ENCODE measurements around the gene XK.
"Not testable (repeated sequence)": the region's sequence is repeated elsewhere in the genome, so short reads cannot be mapped to it uniquely, and the experiment has no call there.

The XK gene

DNA sequence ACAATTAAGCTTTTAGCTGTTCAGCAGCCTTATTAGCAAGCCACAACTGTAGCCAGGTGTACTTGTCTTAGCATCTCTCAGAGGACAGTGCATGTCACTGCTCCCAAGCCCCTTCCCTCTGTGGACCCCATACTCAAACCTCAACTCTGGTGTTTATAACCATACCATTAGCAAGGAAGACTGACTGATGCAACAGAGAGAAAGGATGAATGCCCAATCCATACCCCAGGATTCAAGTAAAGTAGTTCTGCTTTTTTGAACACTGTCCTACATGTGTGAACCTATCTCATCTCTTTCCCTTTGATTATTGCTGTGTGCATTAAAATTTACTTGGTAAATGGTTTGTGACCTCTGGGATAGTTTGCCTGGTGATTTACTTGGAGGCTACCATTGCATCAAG is 71.5 kb downstream of the XK start:
- no peak for FAIRE-seq

DNA sequence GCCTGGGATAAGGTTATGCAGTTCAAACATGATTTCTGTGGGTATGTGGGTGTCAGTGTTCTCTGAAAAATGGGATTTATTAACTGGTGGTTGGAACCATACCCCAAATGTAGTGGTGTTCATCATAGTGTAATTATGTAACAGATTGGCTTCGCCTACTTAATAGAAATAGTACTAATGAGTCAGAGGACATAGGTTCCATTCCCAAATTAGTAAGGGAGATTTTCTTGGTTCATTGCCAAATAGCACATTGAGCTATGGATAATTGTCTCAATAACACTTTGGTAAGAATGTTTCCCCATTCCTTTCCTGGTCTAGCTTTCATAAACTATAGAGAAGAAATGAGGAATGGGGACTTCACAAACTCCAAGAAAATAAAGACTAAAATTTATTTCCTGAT is 73.8 kb downstream of the XK start:
- no peak for FAIRE-seq

DNA sequence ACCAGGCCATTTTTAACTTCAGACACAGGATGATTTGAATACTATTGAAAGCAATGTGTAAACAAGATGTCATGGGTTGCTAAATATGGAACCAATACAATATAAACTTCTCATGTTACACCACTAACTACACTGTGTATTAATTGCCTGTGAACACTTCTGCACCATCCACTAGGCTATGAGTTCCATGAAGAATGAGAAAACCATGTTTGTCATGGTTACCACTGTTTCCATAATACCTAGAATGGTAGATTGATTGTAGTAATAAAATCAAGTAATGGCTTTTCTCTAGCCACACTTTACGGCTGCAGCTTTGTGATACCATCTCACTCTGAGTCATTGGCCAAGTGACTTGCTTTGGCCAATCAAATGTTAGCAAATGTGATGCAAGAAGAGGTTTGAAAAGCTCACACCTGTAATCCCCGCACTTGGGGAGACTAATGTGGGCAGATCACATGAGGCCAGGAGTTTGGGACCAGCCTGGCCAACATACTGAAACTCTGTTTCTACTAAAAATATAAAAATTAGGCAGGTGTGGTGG is 74.4 kb downstream of the XK start:
- no peak for FAIRE-seq

DNA sequence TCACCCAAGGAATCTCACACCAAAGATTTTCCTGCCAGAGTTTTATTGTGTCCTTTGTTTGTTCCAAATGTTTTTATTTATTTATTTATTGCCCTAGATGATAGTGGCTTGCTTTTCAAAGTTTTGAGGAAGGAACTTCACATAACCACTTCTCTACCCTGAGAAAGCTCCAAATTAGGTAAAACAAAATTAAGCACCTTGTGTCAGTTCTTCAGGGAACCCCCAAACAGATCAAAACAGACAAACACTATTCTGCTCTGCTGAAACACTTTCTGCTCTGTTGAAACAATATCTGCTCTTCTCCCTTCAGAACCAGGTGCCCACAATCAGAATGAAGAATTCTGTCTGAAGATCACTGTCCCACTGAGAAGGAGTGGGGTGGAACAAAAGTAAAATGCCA is 77.8 kb downstream of the XK start:
- FAIRE-seq, result no peak

DNA sequence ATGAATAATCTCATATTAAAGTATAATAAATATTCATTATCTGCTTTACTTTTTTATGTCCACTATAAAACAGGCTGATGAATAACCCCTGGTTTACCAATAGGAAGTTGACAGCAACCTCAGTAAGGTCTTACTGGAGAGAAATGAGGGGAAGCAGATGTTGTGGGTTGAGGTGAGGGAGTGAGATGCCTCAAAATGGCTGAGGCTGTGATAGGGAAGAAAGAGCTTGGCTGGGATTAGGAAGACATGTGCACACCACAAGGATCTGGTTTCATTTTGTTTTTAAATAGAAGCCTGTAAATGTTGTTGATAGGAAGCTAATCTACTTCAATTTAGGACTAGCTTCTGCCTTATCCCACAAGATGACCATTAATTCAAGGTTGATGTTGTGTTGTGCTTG is 79.9 kb downstream of the XK start:
- FAIRE-seq, result no peak

DNA sequence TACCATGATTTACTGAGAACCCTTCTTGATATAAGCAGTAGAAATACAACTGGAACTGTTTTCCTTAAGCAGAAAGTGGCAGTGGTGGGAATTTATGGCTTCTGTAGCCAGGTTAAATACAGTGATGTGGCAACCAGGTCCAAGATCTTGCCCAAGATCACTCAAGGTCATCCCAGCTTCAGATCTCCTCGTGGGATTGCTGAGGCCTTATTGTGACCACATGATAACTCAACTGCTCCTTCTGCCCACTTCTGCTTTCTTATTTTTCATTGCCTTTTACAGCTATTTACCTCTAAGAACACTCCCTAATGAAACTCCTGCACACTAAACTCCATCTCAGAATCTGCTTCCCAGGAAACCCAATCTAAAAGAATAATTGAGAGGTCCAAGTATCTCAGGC is 81.8 kb downstream of the XK start:
- no peak for FAIRE-seq

DNA sequence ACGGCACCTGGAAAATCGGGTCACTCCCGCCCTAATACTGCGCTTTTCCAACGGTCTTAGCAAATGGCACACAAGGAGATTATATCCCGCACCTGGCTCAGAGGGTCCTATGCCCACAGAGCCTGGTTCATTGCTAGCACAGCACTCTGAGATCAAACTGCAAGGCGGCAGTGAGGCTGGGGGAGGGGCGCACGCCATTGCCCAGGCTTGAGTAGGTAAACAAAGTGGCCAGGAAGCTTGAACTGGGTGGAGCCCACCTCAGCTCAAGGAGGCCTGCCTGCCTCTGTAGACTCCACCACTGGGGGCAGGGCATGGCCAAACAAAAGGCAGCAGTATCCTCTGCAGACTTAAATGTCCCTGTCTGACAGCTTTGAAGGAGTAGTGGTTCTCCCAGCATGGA is 83.3 kb downstream of the XK start:
- not testable (repeated sequence) for FAIRE-seq

DNA sequence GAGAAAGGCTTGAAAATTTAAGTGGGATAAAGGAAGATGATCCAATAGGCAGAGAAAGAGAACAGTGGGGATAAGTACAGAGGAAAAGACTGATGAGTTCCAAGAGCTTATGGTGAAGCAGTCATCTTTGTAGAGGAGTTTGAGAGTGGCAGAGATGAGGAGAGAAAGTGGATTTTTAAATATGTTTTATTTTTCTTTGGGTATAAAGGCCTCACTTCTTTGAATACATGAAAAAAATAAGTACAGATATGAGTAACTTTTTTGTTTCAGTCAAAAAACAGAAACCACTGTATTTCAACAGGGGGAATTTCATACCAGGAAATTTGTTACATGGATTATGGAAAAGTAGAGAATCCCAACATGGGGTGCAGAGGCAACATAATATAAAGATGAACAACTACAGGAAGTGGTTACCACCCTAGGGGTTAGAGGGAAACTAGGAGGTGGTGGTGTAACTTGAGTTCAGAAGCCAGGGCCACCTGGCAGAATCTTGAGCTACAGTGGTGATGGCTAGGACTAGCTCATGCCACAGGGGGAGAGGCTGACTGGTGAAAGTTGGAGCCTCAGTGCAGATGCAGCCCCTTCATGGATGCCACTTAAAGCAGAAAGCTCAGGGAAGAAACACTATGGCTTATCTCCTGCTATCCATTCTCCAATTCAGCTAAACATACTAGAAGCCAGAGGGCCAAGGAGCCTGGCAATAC is 90.8 kb downstream of the XK start:
- no peak for FAIRE-seq

DNA sequence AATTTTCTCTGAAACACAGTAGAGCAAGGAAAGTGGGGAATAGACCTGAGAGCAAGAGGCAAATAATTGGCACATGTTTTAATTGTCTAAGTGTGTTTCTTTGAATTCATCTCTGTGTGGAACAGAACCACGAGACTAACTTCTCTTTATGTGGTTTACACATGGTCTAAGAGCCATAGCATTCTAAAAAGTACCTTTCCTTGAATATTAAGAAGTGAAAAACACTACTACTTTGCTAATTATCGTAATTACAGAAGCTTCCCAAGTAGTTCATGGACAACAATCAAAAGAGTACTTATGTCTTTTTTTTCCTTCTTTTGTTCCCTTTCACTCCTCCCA is 91.4 kb downstream of the XK start:
- no peak for FAIRE-seq

DNA sequence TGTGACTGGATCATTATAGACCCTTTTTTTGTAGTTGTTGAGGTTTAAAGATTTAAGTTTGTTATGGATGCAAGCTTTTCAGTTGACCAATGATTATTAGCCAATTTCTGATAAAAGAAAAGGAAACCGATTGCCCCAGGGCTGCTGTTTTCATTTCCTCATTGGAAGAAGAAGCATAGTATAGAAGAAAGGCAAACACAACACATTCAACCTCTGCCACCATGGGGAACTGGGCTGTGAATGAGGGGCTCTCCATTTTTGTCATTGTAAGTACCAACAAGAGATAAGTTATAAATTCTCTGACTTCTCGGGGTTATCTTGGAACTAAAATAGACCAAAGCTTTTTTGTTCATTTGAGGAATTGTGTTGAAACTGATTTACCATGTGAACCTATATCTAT is 94.3 kb downstream of the XK start, which contains the start of gene CYBB:
TSS of gene CYBB (plus strand) at position 203 of the 400 bp plus-strand sequence. CDS start at position 222, 19 bp downstream.
- FAIRE-seq, result no peak

DNA sequence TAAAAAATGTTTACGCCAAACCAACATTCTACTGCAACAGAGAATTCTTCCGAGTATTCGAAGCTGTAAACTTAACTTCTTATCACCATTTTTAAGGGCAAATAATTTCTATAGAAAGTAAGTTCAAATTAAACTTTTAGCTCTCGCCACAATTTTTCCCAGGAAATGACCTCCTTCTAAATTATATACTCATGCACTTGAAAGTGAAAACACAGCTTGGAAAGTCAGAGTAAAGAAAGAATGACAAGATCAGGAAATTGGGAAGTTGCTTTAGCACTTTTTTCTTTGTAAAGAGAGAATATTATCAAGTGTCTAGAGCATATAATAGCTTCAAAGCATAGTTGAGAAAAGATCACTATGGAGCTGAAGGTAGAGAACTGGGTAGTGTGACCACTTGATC is 95.5 kb downstream of the XK start:
- no peak for FAIRE-seq

All from islet of Langerhans (tissue), 1 donor.